CD4-positive, alpha-beta T cell treated with Interleukin-15 for 4 hours (primary cell): ENCODE measurements around the gene FAM161A.
"Not testable (repeated sequence)": the region's sequence is repeated elsewhere in the genome, so short reads cannot be mapped to it uniquely, and the experiment has no call there.

Experiments used
- DNase-seq: peaks from one replicate; pipeline ENCODE4 v3.0.0-alpha.2; 2020; ENCODE audit warnings: low spot score

FAM161A gene

GRCh38 chr2:61841286-61841685 lies 12.6 kb downstream of the FAM161A start:
- no peak for DNase-seq

DNA sequence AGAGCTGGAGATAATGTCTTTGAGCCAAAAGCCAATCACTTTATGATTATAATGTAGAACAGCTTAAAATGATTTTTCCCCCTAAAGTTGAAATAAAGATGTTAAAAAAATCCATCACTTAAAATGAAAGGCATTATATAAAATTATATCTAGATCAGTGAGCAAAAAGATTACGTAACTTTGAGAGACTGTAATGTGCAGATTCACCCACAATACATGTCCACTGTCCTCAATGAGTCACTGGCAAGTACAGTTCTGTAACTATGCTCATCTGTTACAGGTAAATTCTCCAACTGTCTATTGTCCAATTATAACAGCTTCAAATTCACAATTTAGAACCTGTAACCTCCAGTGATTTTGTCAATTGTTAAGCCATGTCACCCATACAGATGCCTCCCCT lies 19.0 kb downstream of the FAM161A start:
- DNase-seq: no peak

DNA sequence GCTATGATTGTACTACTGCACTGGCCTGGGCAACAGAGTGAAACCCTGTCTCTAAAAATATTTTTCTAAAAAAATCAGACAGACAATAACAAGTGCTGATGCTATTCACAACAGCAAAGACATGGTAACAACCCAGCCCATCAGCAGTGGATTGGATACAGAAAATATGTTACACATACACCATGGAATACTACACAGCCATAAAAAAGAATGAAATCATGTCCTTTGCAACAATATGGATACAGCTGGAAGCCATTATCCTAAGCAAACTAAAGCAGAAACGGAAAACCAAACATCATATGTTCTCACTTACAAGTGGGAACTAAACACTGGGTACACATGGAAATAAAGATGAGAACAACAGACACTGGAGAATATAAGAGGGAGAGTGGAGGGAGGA lies 19.9 kb downstream of the FAM161A start:
- no peak for DNase-seq

DNA sequence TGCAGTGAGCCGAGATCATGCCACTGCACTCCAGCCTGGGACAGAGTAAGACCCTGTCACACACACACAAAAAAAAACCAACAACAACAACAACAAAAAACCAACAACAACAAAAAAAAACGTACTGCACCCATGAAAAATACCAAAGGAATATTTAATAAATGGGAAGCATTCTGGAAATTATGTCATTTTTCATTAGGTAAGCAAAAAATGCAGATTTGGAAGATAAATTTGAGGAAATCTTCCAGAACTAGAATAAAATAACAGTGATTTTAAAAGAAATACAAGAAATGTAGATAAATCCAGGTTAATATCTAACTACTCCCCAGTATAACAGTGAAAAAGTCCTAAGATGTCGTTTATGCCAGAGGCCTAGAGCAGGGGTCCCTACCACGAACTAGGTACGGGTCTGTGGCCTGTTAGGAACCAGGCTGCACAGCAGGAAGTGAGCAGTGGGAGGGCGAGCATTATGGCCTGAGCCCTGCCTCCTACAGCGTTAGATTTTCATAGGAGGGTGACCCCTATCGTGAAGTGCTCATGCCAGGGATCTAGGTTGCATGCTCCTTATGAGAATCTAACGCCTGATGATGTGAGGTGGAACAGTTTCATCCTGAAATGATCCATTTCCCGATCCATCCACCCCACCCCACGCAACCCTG lies 21.5 kb downstream of the FAM161A start:
- no peak for DNase-seq

DNA sequence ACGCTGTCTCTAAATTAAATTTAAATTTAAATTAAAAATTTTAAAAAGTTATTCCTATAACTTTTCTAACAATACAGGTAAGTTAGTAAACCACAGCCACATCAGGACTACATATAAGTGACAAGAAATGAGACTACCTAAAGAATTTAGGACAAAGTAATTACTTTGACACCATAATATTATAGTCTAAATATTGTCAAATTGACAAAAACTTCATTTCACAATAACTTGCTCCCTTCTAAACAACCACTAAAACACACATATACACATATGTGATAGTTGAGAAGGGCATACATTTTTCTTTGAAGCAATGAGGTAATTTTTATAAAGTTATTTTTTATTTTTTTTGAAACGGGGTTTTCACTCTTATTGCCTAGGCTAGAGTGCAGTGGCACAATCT lies 31.6 kb downstream of the FAM161A start:
- DNase-seq: no peak

DNA sequence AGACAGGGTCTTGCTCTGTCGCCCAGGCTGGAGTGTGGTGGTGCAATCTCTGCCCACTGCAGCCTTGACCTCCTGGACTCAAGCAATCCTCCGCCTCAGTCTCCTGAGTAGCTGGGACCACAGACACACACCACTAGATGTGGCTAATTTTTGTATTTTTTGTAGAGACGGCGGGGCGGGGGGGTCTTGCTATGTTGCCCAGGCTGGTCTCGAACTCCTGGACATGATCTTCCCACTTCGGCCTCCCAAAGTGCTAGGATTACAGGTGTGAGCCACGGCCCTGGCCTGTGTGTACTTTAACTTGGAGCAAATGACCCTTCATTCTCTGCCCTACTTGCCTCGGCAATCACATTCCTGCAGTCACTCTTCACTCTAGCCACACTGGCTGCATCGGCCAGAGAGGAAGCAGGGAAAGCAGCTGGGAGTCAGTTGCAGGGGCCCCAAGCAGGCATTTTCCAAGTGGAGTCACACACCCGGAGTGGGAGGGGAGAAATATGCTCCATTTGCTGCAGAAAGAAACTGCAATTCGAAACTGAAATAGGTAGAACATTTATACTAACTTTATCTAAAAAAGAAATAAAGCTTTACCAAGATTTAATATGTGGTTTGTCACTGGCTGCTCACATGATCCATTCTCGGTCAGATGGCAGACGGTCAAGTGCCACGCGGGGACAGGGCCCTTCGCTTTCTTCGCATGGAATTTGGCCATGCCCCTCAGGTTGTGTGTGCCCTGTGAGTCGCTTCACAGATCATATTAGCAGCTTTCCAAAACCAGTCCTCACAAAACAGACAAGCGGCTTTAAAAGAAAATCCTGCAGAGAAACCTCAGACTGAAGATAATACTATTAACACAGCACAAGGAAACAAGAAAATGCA lies 37.1 kb downstream of the FAM161A start:
- no peak for DNase-seq

- DNase-seq: no peak
Observed at GRCh38 chr2:61814539-61815160, 39.2 kb downstream of the FAM161A start.

DNA sequence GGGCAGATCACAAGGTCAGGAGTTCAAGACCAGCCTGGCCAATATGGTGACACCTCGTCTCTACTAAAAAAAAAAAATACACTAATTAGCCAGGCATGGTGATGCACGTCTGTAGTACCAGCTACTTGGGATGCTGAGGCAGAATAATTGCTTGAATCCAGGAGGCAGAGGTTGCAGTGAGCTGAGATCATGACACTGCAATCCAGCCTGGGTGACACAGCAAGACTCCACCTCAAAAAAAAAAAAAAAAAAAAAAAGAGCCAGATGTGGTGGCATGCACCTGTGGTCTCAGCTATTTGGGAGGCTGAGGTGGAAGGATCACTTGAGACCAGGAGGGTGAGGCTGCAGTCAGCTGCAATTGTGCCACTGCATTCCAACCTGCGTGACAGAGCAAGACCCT lies 40.5 kb downstream of the FAM161A start:
- not testable (repeated sequence) for DNase-seq

- no peak for DNase-seq
Observed at GRCh38 chr2:61811821-61812220, 42.0 kb downstream of the FAM161A start.

DNA sequence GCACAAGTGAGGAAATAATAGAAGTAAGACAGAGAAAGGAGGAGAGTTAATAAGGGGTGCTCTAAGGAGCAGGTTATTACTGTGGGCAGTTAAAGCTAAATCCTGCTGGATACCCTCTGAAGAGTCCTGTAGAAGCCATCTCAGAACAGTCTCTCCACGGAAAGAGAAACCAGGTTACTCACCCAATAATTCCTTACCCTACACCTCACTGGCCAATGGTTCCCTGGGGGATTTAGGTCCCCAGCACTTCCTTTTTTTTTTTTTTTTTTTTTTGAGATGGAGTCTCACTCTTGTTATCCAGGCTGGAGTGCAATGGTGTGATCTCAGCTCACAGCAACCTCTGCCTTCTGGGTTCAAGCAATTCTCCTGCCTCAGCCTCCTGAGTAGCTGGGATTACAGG lies 43.7 kb downstream of the FAM161A start:
- DNase-seq: not testable (repeated sequence)

DNA sequence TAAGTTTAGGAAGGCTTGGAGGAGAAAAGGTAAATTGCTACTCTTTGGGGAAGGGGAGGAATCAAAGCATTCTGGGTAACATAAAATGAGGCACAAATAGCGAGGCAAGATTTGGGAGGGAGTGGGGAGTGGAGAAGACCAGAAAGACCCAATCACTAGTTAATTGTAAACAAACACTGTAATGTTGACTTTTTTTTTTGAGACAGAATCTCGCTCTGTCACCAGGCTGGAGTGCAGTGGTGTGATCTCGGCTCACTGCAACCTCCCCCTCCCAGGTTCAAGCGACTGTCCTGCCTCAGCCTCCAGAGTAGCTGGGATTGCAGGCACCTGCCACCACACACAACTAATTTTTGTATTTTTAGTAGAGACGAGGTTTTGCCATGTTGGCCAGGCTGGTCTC lies 45.2 kb downstream of the FAM161A start:
- DNase-seq: not testable (repeated sequence)

DNA sequence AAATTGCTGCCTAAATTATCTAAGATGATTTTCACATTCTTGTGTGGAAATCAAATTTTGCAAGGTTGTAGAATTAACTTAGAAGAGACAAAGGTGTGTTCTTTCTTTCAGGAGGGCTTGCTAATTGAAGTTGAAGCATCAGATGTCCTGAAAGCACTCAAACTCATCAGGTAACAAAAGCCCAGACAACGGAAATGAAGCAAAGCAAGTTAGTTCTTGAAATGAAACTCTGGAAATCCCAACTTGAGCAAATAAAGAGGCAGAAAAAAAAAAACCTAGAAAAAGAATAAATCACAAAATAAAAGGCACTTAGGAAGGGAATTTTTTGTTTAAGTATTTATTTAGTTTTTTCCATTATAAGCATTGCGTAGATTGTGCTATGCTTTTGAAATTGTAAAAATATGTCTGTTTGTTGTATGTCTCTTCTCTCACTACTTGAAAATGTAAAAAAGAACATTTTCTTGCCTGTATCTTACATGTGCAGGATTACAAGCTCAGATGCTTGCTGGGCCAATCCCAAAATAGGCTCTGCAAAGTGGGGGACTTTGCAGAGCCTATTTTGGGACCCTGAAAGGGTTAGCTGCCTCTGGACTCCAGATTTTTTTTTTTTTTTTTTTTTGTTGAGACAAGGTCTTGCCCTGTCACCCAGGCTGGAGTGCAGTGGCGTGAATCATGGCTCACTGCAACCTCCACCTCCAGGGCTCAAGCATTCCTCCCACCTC lies 46.7 kb downstream of the FAM161A start:
- no peak for DNase-seq

- no peak for DNase-seq
Observed at GRCh38 chr2:61802548-61802947, 51.3 kb downstream of the FAM161A start.

- DNase-seq: no peak
Observed at GRCh38 chr2:61799099-61799498, 54.8 kb downstream of the FAM161A start.

DNA sequence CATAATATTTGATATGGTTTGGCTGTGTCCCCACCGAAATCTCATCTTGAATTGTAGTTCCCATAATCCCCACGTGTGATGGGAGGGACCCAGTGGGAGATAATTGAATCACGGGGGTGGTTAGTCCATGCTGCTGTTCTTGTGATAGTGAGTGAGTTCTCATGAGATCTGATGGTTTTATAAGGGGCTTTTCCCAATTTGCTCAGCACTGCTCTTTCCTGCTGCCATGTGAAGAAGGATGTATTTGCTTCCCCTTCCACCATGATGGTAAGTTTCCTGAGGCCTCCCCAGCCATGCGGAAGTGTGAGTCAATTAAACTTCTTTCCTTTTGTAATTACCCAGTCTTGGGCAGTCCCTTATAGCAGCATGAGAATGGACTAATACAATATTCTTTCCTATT lies 56.4 kb downstream of the FAM161A start:
- DNase-seq: not testable (repeated sequence)

DNA sequence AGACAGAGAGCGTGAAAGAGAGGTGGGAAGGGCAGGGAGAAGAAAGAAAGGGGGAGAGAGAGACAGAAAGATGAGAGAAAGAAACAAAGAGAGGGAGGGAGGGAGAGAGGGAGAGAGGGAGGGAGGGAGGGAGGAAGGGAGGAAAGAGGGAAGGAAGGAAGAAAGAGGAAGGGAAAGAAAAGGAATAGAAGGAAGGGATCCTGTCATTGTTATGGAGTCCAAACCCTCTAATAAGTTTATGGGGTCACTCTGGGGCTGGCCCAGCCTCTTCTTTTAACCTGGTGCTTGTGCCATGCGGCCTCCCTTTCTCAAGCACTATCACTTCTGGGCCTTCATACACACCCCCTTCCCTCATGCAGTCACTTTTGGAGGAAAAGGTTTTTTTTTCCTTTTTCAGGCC lies 58.5 kb downstream of the FAM161A start:
- no peak for DNase-seq

DNA sequence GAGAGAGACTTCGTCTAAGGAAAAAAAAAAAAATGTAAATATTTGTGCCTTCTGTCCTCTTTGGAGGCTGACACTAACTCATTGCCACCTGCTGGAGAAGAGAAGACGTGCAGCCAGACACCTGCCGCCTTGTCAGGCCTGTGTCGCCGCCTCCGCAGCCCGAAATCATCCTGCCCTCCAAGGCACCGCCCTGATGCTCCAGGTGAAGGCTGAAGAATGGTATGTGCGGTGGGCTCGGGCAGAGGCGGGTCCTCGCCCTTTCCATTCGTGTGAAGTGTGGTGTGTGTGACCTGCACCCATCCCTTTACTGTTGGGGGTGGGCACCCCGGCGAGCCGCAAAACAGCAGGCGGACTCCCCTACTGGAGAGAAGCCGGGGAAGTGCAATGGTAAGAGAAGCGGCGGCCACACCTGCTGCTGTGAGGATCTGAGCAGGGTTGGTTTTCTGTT lies 60.4 kb downstream of the FAM161A start:
- DNase-seq: peak; percentile 76

- DNase-seq: no peak
Observed at GRCh38 chr2:61792355-61792890, 61.4 kb downstream of the FAM161A start.

GRCh38 chr2:61789807-61790602 lies 63.9 kb downstream of the FAM161A start:
- no peak for DNase-seq

DNA sequence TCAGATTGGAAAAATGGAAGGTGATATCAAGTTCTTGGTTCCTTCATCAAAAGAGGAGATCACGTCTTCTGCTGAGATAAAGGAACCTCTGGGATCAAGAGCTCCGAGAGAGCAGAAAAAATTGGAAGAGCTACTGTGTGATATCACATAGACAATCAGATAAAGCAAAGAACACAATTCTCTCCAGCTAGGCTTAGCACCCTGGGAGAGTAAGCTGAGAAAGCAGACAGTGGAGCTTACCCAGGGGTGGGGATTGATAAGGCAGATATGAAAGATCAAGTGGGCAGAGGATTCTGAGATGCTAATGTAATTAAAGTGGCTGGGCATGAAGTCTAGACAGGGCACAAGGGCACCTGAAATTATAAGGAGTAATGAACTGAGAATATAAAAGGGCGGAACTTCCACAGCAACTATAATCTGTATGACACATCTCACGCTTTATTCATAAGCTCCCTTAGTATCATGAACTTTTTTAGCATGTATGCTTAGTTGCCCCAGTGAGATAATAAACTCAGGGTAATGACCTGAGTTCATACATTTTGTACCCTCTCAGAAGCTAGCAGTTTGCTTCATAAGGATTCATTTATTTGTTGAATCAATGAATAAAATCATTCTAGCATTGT lies 65.8 kb downstream of the FAM161A start:
- no peak for DNase-seq

- no peak for DNase-seq
Observed at GRCh38 chr2:61786876-61787275, 67.0 kb downstream of the FAM161A start.
